COLO668 (cell line): ENCODE results near the gene NEDD4L.
"Not testable (repeated sequence)": the region's sequence is repeated elsewhere in the genome, so short reads cannot be mapped to it uniquely, and the experiment has no call there.

Source experiments
- DNase-seq: peaks from one replicate; lab custom pipeline; 2025; ENCODE audit not compliant: unreplicated experiment; lab: John Stamatoyannopoulos, UW

The NEDD4L gene

GRCh38 chr18:58043491-58044369 is at the start of gene NEDD4L:
Gene NEDD4L (plus strand): TSS chr18:58044226. CDS start chr18:58044661, 435 bp downstream.
- DNase-seq: peak; percentile 91

- DNase-seq: no peak
Observed at GRCh38 chr18:57995331-57995730, 48.7 kb upstream of the NEDD4L start.

- not testable (repeated sequence) for DNase-seq
Observed at GRCh38 chr18:57996894-57997293, 47.1 kb upstream of the NEDD4L start.

GRCh38 chr18:57997820-57998219 is 46.2 kb upstream of the NEDD4L start:
- no peak for DNase-seq

- DNase-seq: no peak
Observed at GRCh38 chr18:57998461-57998860, 45.6 kb upstream of the NEDD4L start.

GRCh38 chr18:58004317-58004716 is 39.7 kb upstream of the NEDD4L start:
- no peak for DNase-seq

- no peak for DNase-seq
Observed at GRCh38 chr18:58005011-58005410, 39.0 kb upstream of the NEDD4L start.

- no peak for DNase-seq
Observed at GRCh38 chr18:58005885-58006523, 38.0 kb upstream of the NEDD4L start.

GRCh38 chr18:58009166-58009565 is 34.9 kb upstream of the NEDD4L start:
- no peak for DNase-seq

GRCh38 chr18:58010265-58010664 is 33.8 kb upstream of the NEDD4L start:
- no peak for DNase-seq

- no peak for DNase-seq
Observed at GRCh38 chr18:58012356-58012755, 31.7 kb upstream of the NEDD4L start.

- DNase-seq: no peak
Observed at GRCh38 chr18:58013241-58014211, 30.5 kb upstream of the NEDD4L start.

GRCh38 chr18:58015065-58015780 is 28.8 kb upstream of the NEDD4L start:
- no peak for DNase-seq

- no peak for DNase-seq
Observed at GRCh38 chr18:58017267-58017666, 26.8 kb upstream of the NEDD4L start.

- no peak for DNase-seq
Observed at GRCh38 chr18:58020567-58021107, 23.4 kb upstream of the NEDD4L start.

- no peak for DNase-seq
Observed at GRCh38 chr18:58021504-58021903, 22.5 kb upstream of the NEDD4L start.

- no peak for DNase-seq
Observed at GRCh38 chr18:58023108-58023507, 20.9 kb upstream of the NEDD4L start.

GRCh38 chr18:58024139-58024538 is 19.9 kb upstream of the NEDD4L start:
- DNase-seq: no peak

- no peak for DNase-seq
Observed at GRCh38 chr18:58025205-58025604, 18.8 kb upstream of the NEDD4L start.

GRCh38 chr18:58025733-58026132 is 18.3 kb upstream of the NEDD4L start:
- no peak for DNase-seq
